ENCODE results near the gene KANK4.

- TF ChIP-seq, protein P1, sequence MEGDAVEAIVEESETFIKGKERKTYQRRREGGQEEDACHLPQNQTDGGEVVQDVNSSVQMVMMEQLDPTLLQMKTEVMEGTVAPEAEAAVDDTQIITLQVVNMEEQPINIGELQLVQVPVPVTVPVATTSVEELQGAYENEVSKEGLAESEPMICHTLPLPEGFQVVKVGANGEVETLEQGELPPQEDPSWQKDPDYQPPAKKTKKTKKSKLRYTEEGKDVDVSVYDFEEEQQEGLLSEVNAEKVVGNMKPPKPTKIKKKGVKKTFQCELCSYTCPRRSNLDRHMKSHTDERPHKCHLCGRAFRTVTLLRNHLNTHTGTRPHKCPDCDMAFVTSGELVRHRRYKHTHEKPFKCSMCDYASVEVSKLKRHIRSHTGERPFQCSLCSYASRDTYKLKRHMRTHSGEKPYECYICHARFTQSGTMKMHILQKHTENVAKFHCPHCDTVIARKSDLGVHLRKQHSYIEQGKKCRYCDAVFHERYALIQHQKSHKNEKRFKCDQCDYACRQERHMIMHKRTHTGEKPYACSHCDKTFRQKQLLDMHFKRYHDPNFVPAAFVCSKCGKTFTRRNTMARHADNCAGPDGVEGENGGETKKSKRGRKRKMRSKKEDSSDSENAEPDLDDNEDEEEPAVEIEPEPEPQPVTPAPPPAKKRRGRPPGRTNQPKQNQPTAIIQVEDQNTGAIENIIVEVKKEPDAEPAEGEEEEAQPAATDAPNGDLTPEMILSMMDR (IDR thresholded peaks at IDR 0.05), result no peak
- no peak for TF ChIP-seq POLR2A (IDR thresholded peaks at IDR 0.05)
Observed at GRCh38 chr1:62317021-62317768, 2.0 kb downstream of the KANK4 start.
